WTC11 (cell line): ENCODE data around the gene NTRK1. TPM values are rescaled to one million over a fixed set of nuclear protein-coding genes. Genes with fewer than 3 reads are reported as not detected.

Experiments used
- ATAC-seq: fragments of 200-7000 bp; cut with Tn5 transposase; 2 replicates; pipeline ENCODE4 v1.10.0; 2021; ENCODE audit warnings: mild to moderate bottlenecking, moderate library complexity
- CTCF ChIA-PET: fragments of 300-600 bp; sonication (Branson Sonifier 250); formaldehyde crosslinking; loops from one replicate; lab custom pipeline; 2021; ENCODE audit warnings: antibody characterized with exemption; lab: Charles Lee
- POLR2A ChIA-PET: fragments of 350-600 bp; sonication (Branson Sonifier 250); formaldehyde crosslinking; loops from one replicate; lab custom pipeline; 2021; ENCODE audit warnings: antibody characterized with exemption; lab: Charles Lee
- DNase-seq: peaks from one replicate; pipeline ENCODE4 v3.0.0; 2021; ENCODE audit warnings: low spot score
- H3K27ac Mint-ChIP-seq: 2 replicates; pipeline ENCODE4 v1.8.0; 2021; ENCODE audit warnings: mixed read lengths
- H3K27me3 Mint-ChIP-seq: 2 replicates; pipeline ENCODE4 v1.8.0; 2021; ENCODE audit warnings: low read depth, mild to moderate bottlenecking, moderate library complexity, mixed read lengths
- H3K36me3 Mint-ChIP-seq: 2 replicates; pipeline ENCODE4 v1.8.0; 2021; ENCODE audit warnings: mixed read lengths
- H3K4me1 Mint-ChIP-seq: 2 replicates; pipeline ENCODE4 v1.8.0; 2022; ENCODE audit warnings: mixed read lengths
- H3K4me3 Mint-ChIP-seq: 2 replicates; pipeline ENCODE4 v1.8.0; 2021; ENCODE audit warnings: mild to moderate bottlenecking, moderate library complexity, mixed read lengths
- H3K9me3 Mint-ChIP-seq: 2 replicates; pipeline ENCODE4 v1.8.0; 2021; ENCODE audit warnings: mixed read lengths
- ATF6 ChIP-seq: sonication (generic); formaldehyde crosslinking; IDR thresholded peaks from 2 replicates; pipeline ENCODE4 v1.8.1; 2023; ENCODE audit warnings: mild to moderate bottlenecking, missing genetic modification reagents
- CBFB ChIP-seq: sonication (generic); formaldehyde crosslinking; IDR thresholded peaks from 2 replicates; pipeline ENCODE4 v1.8.1; 2022; ENCODE audit warnings: mild to moderate bottlenecking, low read depth, missing genetic modification reagents
- CREM ChIP-seq: sonication (generic); formaldehyde crosslinking; IDR thresholded peaks from 2 replicates; pipeline ENCODE4 v1.8.1; 2022; ENCODE audit warnings: mild to moderate bottlenecking, missing genetic modification reagents, moderate library complexity
- FOXP1 ChIP-seq: sonication (generic); formaldehyde crosslinking; IDR thresholded peaks from 2 replicates; pipeline ENCODE4 v1.8.0; 2022; ENCODE audit warnings: missing genetic modification reagents, mild to moderate bottlenecking, moderate library complexity, borderline replicate concordance
- GABPB1 ChIP-seq: sonication (generic); formaldehyde crosslinking; IDR thresholded peaks from 2 replicates; pipeline ENCODE4 v1.8.1; 2023; ENCODE audit warnings: mild to moderate bottlenecking, missing genetic modification reagents
- MYBL2 ChIP-seq: sonication (generic); formaldehyde crosslinking; IDR thresholded peaks from 2 replicates; pipeline ENCODE4 v1.8.1; 2023; ENCODE audit warnings: mild to moderate bottlenecking, moderate library complexity, missing genetic modification reagents
- NFYB ChIP-seq: sonication (generic); formaldehyde crosslinking; conservative IDR thresholded peaks from 2 replicates; pipeline ENCODE4 v1.8.0; 2022; ENCODE audit warnings: low read depth, missing genetic modification reagents
- NR3C1 ChIP-seq: sonication (generic); formaldehyde crosslinking; conservative IDR thresholded peaks from 2 replicates; pipeline ENCODE4 v1.8.1; 2023; ENCODE audit warnings: low read depth, mild to moderate bottlenecking, missing genetic modification reagents
- RELA ChIP-seq: sonication (generic); formaldehyde crosslinking; IDR thresholded peaks from 2 replicates; pipeline ENCODE4 v1.8.1; 2022; ENCODE audit warnings: missing genetic modification reagents, mild to moderate bottlenecking, borderline replicate concordance
- SMAD3 ChIP-seq: sonication (generic); formaldehyde crosslinking; IDR thresholded peaks from 2 replicates; pipeline ENCODE4 v1.8.0; 2022; ENCODE audit warnings: missing genetic modification reagents, mild to moderate bottlenecking, borderline replicate concordance
- SP1 ChIP-seq: sonication (generic); formaldehyde crosslinking; conservative IDR thresholded peaks from 2 replicates; pipeline ENCODE4 v1.8.1; 2022; ENCODE audit warnings: missing genetic modification reagents
- TEAD1 ChIP-seq: sonication (generic); formaldehyde crosslinking; IDR thresholded peaks from 2 replicates; pipeline ENCODE4 v1.8.0; 2022; ENCODE audit warnings: mild to moderate bottlenecking, missing genetic modification reagents
- USF2 ChIP-seq: sonication (generic); formaldehyde crosslinking; IDR thresholded peaks from 2 replicates; pipeline ENCODE4 v1.8.1; 2023; ENCODE audit warnings: mild to moderate bottlenecking, missing genetic modification reagents, moderate library complexity
- ZNF138 ChIP-seq: sonication (generic); formaldehyde crosslinking; conservative IDR thresholded peaks from 2 replicates; pipeline ENCODE4 v1.8.1; 2022; ENCODE audit warnings: mild to moderate bottlenecking, moderate library complexity, missing genetic modification reagents
- ZNF232 ChIP-seq: sonication (generic); formaldehyde crosslinking; IDR thresholded peaks from 2 replicates; pipeline ENCODE4 v1.8.0; 2022; ENCODE audit warnings: mild to moderate bottlenecking, missing genetic modification reagents
- ZNF396 ChIP-seq: fragments of 250-450 bp; sonication (Bioruptor Pico); IDR thresholded peaks from 2 replicates; pipeline ENCODE4 v1.8.0; 2021; ENCODE audit warnings: mild to moderate bottlenecking, moderate library complexity, borderline replicate concordance
- ZNF671 ChIP-seq: fragments of 250-450 bp; sonication (Bioruptor Pico); IDR thresholded peaks from 2 replicates; pipeline ENCODE4 v1.8.0; 2021; ENCODE audit warnings: mild to moderate bottlenecking
- total RNA-seq: library from RNA; stranded (reverse); gene quantifications from 3 replicates; pipeline ENCODE4 v1.2.3, GENCODE V29; 2021
- TF ChIP-seq, protein P1 (sequence below): sonication (generic); formaldehyde crosslinking; IDR thresholded peaks from 2 replicates; pipeline ENCODE4 v1.8.1; 2023; ENCODE audit warnings: mild to moderate bottlenecking, moderate library complexity, missing genetic modification reagents
- TF ChIP-seq, protein P2 (sequence below): fragments of 250-450 bp; sonication (Bioruptor Pico); IDR thresholded peaks from 2 replicates; pipeline ENCODE4 v2.1.2; 2022; ENCODE audit warnings: mild to moderate bottlenecking, moderate library complexity
- TF ChIP-seq, protein P3 (sequence below): fragments of 250-450 bp; sonication (Bioruptor Pico); IDR thresholded peaks from 2 replicates; pipeline ENCODE4 v1.9.0; 2021; ENCODE audit warnings: mild to moderate bottlenecking
- TF ChIP-seq, protein P4 (sequence below): sonication (generic); formaldehyde crosslinking; IDR thresholded peaks from 2 replicates; pipeline ENCODE4 v1.8.1; 2023; ENCODE audit warnings: mild to moderate bottlenecking, missing genetic modification reagents
- TF ChIP-seq, protein P5 (sequence below): sonication (generic); formaldehyde crosslinking; IDR thresholded peaks from 2 replicates; pipeline ENCODE4 v1.8.1; 2023; ENCODE audit warnings: mild to moderate bottlenecking, missing genetic modification reagents, moderate library complexity

NTRK1 gene
- total RNA-seq, 1 experiment from 2014 or later = 0.42 TPM

DNA sequence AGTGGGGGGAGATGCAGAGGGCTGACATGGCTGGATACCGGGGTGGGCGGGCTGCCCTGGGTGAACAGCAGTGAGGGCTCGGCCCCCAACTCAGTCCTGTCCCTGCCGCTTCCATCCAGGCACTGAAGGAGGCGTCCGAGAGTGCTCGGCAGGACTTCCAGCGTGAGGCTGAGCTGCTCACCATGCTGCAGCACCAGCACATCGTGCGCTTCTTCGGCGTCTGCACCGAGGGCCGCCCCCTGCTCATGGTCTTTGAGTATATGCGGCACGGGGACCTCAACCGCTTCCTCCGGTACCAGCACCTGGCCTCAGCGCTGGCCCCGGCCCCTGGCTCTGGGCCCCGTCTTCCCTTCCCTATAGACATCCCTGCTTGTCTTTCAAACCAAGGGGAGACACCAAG, 15.6 kb downstream of the NTRK1 start (continued):
- TF ChIP-seq FOXP1 = peak; percentile 70; the same call in 1 of the 2 replicates
- TF ChIP-seq GABPB1 (CRISPR knock-in tag) = no peak
- no peak; the same call in 1 of the 2 replicates for TF ChIP-seq RELA (CRISPR knock-in tag)
- no peak for TF ChIP-seq MYBL2
- TF ChIP-seq, protein P1, sequence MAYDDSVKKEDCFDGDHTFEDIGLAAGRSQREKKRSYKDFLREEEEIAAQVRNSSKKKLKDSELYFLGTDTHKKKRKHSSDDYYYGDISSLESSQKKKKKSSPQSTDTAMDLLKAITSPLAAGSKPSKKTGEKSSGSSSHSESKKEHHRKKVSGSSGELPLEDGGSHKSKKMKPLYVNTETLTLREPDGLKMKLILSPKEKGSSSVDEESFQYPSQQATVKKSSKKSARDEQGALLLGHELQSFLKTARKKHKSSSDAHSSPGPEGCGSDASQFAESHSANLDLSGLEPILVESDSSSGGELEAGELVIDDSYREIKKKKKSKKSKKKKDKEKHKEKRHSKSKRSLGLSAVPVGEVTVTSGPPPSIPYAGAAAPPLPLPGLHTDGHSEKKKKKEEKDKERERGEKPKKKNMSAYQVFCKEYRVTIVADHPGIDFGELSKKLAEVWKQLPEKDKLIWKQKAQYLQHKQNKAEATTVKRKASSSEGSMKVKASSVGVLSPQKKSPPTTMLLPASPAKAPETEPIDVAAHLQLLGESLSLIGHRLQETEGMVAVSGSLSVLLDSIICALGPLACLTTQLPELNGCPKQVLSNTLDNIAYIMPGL (CRISPR knock-in tag) = 0 out of 2 replicates have a peak, but pooled peaks have one; percentile 32
- no peak for TF ChIP-seq NFYB (CRISPR knock-in tag)
- no peak for TF ChIP-seq USF2
- TF ChIP-seq NR3C1 (CRISPR knock-in tag) = no peak
- TF ChIP-seq, protein P2, sequence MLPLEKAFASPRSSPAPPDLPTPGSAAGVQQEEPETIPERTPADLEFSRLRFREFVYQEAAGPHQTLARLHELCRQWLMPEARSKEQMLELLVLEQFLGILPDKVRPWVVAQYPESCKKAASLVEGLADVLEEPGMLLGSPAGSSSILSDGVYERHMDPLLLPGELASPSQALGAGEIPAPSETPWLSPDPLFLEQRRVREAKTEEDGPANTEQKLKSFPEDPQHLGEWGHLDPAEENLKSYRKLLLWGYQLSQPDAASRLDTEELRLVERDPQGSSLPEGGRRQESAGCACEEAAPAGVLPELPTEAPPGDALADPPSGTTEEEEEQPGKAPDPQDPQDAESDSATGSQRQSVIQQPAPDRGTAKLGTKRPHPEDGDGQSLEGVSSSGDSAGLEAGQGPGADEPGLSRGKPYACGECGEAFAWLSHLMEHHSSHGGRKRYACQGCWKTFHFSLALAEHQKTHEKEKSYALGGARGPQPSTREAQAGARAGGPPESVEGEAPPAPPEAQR (CRISPR knock-in tag) = no peak
- TF ChIP-seq ZNF138 = 0 out of 2 replicates have a peak, but pooled peaks have one; percentile 46
- TF ChIP-seq, protein P3, sequence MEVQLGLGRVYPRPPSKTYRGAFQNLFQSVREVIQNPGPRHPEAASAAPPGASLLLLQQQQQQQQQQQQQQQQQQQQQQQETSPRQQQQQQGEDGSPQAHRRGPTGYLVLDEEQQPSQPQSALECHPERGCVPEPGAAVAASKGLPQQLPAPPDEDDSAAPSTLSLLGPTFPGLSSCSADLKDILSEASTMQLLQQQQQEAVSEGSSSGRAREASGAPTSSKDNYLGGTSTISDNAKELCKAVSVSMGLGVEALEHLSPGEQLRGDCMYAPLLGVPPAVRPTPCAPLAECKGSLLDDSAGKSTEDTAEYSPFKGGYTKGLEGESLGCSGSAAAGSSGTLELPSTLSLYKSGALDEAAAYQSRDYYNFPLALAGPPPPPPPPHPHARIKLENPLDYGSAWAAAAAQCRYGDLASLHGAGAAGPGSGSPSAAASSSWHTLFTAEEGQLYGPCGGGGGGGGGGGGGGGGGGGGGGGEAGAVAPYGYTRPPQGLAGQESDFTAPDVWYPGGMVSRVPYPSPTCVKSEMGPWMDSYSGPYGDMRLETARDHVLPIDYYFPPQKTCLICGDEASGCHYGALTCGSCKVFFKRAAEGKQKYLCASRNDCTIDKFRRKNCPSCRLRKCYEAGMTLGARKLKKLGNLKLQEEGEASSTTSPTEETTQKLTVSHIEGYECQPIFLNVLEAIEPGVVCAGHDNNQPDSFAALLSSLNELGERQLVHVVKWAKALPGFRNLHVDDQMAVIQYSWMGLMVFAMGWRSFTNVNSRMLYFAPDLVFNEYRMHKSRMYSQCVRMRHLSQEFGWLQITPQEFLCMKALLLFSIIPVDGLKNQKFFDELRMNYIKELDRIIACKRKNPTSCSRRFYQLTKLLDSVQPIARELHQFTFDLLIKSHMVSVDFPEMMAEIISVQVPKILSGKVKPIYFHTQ (CRISPR knock-in tag) = no peak
- TF ChIP-seq ZNF232 = no peak
- TF ChIP-seq, protein P4, sequence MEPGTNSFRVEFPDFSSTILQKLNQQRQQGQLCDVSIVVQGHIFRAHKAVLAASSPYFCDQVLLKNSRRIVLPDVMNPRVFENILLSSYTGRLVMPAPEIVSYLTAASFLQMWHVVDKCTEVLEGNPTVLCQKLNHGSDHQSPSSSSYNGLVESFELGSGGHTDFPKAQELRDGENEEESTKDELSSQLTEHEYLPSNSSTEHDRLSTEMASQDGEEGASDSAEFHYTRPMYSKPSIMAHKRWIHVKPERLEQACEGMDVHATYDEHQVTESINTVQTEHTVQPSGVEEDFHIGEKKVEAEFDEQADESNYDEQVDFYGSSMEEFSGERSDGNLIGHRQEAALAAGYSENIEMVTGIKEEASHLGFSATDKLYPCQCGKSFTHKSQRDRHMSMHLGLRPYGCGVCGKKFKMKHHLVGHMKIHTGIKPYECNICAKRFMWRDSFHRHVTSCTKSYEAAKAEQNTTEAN (CRISPR knock-in tag) = no peak
- no peak for TF ChIP-seq ATF6 (CRISPR knock-in tag)

GRCh38 chr1:156877433-156878170, 16.9 kb downstream of the NTRK1 start:
- H3K4me1 Mint-ChIP-seq = peaks cover 4% of the 10 kb centered on the region
- no peaks in the 10 kb centered on the region for H3K36me3 Mint-ChIP-seq
- H3K4me3 Mint-ChIP-seq = no peak overlapping the region
- ATAC-seq = no peak
- no peak for DNase-seq
- ChIA-PET POLR2A (no interaction called here), CTCF (interaction anchor here (1.3 to 5.1 kb wide), 7 partner anchors 8 to 187 kb away, joined by 3 to 59 read pairs (median 14); partner anchors contain the start of gene NTRK1)
- H3K27ac Mint-ChIP-seq = no peak overlapping the region
- no peaks in the 10 kb centered on the region for H3K9me3 Mint-ChIP-seq
- peaks cover 29% of the 10 kb centered on the region for H3K27me3 Mint-ChIP-seq
- TF ChIP-seq ZNF671 = no peak
- no peak for TF ChIP-seq ZNF396 (CRISPR knock-in tag)
- TF ChIP-seq, protein P5, sequence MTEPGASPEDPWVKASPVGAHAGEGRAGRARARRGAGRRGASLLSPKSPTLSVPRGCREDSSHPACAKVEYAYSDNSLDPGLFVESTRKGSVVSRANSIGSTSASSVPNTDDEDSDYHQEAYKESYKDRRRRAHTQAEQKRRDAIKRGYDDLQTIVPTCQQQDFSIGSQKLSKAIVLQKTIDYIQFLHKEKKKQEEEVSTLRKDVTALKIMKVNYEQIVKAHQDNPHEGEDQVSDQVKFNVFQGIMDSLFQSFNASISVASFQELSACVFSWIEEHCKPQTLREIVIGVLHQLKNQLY (CRISPR knock-in tag) = no peak
- no peak for TF ChIP-seq TEAD1 (CRISPR knock-in tag)
- TF ChIP-seq RELA (CRISPR knock-in tag) = no peak
- no peak for TF ChIP-seq CBFB (CRISPR knock-in tag)
- TF ChIP-seq SMAD3 (CRISPR knock-in tag) = no peak
- TF ChIP-seq CREM (CRISPR knock-in tag) = no peak
- TF ChIP-seq SP1 = no peak
